Epithelial cell of prostate (primary cell): ENCODE data around the gene TMCC1.
A peak's percentile ranks its signal among the peaks of the same experiment; 100 is the strongest.

Source experiments
- DNase-seq: peaks from one replicate; pipeline ENCODE4 v3.0.0-alpha.2; 2011; ENCODE audit warnings: low read depth, low spot score
- H3K27ac ChIP-seq: fragments of 450-650 bp; 2 replicates; pipeline ENCODE4 v1.5.1; 2017; ENCODE audit warnings: mild to moderate bottlenecking

The TMCC1 gene

GRCh38 chr3:129633751-129634481 lies 259.6 kb downstream of the TMCC1 start:
- DNase-seq, result no peak

GRCh38 chr3:129632977-129633376 lies 260.5 kb downstream of the TMCC1 start:
- H3K27ac ChIP-seq, result no peak overlapping the region
- no peak for DNase-seq

More at GRCh38 chr3:129633751-129634481, 259.6 kb downstream of the TMCC1 start:
- no peak overlapping the region for H3K27ac ChIP-seq

DNA sequence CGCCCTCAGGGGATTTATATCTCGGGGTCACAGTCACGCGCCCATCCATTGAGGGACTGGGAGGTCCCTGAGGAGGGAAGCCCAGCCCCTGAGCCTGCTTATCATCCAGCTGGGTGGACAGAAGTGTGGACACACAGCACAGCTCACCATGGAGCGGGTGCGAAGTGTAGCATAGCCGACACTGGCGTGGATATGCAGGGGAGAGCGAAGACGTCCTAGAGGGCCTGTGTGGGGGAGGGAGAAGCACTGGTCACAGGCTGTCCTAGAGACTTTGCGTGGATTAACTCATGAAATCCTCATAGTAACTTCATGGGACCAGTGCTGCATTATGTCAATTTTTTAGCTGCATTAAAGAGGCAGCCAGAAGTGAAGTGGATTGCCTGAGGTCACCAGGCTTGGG lies 261.0 kb downstream of the TMCC1 start:
- DNase-seq, result no peak
- no peak overlapping the region for H3K27ac ChIP-seq

DNA sequence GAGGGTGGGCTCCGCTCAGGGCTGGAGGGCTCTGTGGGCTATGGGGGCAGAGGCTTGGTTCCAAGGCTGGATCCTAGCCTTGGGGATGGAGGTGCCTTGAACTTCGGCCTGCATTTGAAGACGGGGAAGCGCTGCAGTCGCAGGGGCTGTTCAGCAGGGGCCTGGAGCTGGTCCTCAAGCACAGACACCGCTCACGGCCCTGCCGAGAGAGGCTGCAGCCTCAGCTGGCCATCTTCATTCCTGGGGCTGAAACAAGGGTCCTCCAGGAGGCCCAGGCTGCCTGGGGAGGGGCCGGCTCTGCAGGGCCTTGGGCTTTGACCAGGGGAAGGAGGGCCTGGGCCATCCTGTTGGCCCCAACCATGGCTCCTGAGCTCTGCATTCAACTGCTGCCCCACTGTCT lies 261.5 kb downstream of the TMCC1 start:
- no peak for DNase-seq

DNA sequence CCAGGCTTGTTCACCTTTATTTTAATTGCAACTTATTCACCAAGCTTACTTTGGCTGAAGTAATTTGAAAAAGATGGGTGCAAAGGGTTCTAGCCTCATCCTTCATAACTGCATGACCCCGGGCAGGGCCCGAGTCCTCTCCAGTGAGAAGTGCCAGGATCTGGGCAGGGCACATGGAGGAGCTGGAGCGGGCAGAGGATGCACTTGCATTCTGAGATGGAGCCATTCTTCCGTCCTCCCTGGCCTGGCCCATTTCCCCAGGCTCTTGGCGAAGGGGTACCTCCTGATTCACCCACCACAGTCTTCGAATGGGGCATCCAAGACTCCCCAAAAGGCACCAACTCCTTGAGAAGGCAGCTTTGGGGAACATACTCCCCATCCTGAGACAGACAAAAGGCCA lies 264.5 kb downstream of the TMCC1 start:
- DNase-seq, result no peak

More for the DNA sequence above, 261.5 kb downstream of the TMCC1 start:
- no peak overlapping the region for H3K27ac ChIP-seq

GRCh38 chr3:129628169-129628522 lies 265.4 kb downstream of the TMCC1 start:
- peak overlapping the region; percentile 94 for H3K27ac ChIP-seq
- DNase-seq, result no peak

More for the DNA sequence above, 264.5 kb downstream of the TMCC1 start:
- H3K27ac ChIP-seq, result no peak overlapping the region

- H3K27ac ChIP-seq, result peak overlapping the region; percentile 94
- DNase-seq, result peak; percentile 14
Observed at GRCh38 chr3:129627350-129628168, 266.0 kb downstream of the TMCC1 start.

- no peak for DNase-seq
- H3K27ac ChIP-seq, result peak overlapping the region; percentile 94
Observed at GRCh38 chr3:129626744-129627349, 266.7 kb downstream of the TMCC1 start.

GRCh38 chr3:129625072-129625874 lies 268.2 kb downstream of the TMCC1 start:
- H3K27ac ChIP-seq, result peak overlapping the region; percentile 94
- no peak for DNase-seq

DNA sequence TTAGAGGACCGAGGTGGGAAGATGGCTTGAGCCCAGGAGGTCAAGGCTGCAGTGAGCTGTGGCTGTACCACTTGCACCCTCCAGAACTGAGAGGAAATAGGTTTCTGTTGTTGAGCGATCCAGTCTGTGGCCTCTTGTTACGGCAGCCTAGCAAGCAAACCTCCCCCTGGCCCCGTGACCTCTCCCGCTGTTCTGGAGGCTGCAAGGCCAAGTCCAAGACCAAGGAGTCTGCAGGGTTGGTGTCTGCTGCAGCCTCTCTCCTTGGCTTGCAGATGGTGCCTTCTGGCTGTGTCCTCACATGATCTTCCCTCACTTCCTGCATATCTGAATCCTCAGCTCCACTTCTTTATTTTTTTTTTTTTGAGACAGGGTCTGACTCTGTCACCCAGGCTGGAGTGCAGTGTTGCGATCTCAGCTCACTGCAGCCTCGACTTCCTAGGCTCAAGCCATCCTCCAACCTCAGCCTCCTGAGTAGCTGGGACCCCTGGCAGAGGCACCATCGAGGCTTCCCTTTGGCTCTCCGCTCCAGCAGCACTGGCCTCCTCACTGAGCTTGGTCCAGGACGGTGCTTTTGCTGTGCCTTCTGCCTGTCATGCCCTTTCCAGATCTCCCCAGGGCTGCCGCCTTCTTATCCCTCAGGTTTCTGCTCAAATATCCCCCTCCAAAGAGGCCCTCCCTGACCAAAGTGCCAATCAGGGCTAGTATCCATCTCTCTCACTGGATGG lies 269.0 kb downstream of the TMCC1 start:
- H3K27ac ChIP-seq, result no peak overlapping the region
- DNase-seq, result no peak

- H3K27ac ChIP-seq, result no peak overlapping the region
- no peak for DNase-seq
Observed at GRCh38 chr3:129623447-129624118, 269.9 kb downstream of the TMCC1 start.

DNA sequence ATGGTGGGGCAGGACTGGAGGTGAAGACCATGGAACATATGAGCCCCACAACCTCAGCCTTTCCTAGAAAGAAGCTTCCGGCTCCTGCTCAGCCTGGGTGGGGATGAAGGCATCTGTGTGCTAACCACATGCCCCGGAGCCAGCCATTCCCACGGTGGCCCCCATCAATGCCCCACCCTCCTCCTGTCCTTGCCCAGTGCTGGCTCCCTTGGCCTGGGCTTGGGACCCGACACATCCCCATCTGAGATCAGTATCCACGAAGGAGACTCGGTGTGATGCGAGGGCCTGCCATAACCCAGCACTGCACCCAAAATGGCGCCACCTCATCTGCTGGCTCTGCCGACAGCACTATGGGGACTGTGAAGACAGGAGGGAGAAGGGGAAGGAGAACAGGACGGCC lies 270.6 kb downstream of the TMCC1 start:
- H3K27ac ChIP-seq, result no peak overlapping the region
- DNase-seq, result no peak

DNA sequence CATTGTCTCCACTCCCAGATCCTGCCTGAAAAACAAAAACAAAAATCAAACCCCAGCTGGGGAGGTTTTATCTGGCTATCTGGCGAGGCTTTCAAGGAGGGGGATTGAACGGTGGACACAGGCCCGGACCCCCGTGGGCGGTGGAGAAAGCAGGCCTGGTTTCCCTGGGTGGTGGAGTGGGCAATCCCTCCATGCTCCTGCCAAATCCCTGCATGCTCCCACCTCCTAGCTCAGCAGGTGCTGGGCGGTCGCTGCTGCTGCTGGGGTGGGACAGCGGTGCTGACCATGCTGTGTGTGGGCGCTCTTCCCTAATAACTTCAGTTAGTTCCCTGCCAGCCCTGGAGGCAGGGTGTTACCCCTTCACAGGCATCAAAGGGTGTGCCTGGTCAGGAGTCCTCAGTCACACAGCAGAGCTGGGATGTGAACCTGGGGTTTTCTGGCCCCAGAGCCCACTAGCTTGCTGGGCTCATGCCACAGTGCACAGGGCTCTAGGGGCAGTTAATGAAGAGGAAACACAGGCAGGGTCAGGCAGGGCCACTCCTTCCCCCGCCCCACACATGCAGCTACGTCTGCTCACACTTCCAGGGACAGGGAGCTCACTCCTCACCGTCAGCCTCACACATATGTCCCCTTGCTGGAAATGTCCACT lies 271.2 kb downstream of the TMCC1 start:
- H3K27ac ChIP-seq, result no peak overlapping the region
- no peak for DNase-seq

DNA sequence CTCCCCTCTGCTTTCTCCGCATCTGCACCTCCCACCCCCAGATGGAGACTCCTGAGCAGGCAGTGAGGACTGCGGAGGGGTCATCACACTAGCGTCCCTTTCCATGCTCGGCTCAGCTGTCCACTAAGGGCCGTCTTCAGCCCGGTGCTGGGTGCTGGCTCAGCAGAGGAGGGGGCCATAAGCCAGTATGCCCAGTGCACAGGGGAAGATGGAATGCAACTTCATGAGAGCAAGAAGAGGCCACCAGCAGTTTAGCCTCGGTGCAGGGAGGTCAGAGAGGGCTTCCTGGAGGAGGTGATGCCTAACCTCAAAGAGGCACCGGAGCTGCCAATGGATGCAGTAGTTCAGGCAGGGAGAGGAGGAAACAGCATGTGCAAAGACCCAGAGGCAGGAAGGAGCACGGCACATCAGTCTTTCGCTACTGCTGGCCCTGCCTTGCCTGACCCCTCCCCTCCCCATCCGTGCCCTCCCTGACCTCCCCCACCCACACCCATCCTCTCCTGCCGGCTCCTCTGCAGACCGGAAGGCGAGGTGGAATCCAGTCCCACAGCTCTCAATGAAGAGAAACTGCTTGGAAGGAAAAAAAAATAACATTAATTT lies 271.8 kb downstream of the TMCC1 start:
- DNase-seq, result no peak
- no peak overlapping the region for H3K27ac ChIP-seq

GRCh38 chr3:129620828-129621559 lies 272.5 kb downstream of the TMCC1 start:
- no peak overlapping the region for H3K27ac ChIP-seq
- DNase-seq, result no peak

- DNase-seq, result no peak
- H3K27ac ChIP-seq, result no peak overlapping the region
Observed at GRCh38 chr3:129619726-129620162, 273.8 kb downstream of the TMCC1 start.

DNA sequence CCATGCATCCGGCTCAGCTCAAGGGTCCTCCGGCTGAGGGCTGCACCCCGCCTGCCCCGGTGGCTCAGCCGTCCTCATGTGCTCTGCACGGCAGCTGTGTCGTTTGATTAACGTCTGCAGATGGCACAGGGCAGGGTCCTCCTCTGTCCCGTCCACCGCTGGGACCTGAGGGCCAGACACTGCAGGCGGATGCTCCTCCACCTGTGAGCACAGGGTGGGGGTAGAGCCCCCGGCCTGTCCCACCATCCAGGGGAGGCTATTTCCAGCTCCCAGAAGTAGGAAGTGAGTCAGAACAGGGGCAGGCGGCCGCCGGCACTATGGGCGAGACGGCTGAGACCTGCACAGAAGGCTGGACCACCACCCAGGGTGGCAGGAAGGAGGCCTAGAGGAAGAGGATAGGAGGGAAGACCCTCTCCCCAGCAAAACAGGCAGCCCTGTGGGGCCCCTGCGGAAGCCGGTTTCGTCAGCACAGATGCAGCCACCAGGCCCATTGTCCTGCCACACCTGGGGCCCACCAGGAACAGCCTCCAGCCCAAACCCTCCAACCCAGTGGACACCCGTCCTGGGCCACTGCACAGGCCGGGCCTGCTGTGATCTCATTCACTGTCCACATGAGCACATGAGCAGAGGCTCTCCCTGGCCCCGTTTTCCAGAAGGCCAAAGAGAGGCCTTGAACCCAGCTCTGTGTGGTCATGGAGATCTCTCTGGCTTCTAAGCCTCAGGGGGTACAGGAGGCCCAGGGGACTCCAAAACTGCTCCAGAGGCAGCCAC lies 274.4 kb downstream of the TMCC1 start:
- no peak overlapping the region for H3K27ac ChIP-seq
- DNase-seq, result no peak
